Measurements from ENCODE around the gene ARMH3.

Gene ARMH3

GRCh38 chr10:101888251-101888949 is 167.6 kb downstream of the ARMH3 start:
- in situ Hi-C loops (cut with HindIII; ENCODE audit: low pct_ligation_motif_present, low pct_unique_long_range_greater_than_20kb, low sequenced_read_pairs): no loop called here
- no peak for DNase-seq

GRCh38 chr10:101887775-101888174 is 168.2 kb downstream of the ARMH3 start:
- no peak for DNase-seq
- in situ Hi-C loops (cut with HindIII; ENCODE audit: low pct_ligation_motif_present, low pct_unique_long_range_greater_than_20kb, low sequenced_read_pairs): no loop called here

GRCh38 chr10:101886521-101887312 is 169.3 kb downstream of the ARMH3 start:
- in situ Hi-C loops (cut with HindIII; ENCODE audit: low pct_ligation_motif_present, low pct_unique_long_range_greater_than_20kb, low sequenced_read_pairs): no loop called here

GRCh38 chr10:101881036-101881774 is 174.8 kb downstream of the ARMH3 start:
- in situ Hi-C loops (cut with HindIII; ENCODE audit: low pct_ligation_motif_present, low pct_unique_long_range_greater_than_20kb, low sequenced_read_pairs): no loop called here
- no peak for DNase-seq

More at GRCh38 chr10:101886521-101887312, 169.3 kb downstream of the ARMH3 start:
- no peak for DNase-seq

GRCh38 chr10:101880232-101880573 is 175.8 kb downstream of the ARMH3 start:
- in situ Hi-C loops (cut with HindIII; ENCODE audit: low pct_ligation_motif_present, low pct_unique_long_range_greater_than_20kb, low sequenced_read_pairs): no loop called here
- no peak for DNase-seq

- in situ Hi-C loops (cut with HindIII; ENCODE audit: low pct_ligation_motif_present, low pct_unique_long_range_greater_than_20kb, low sequenced_read_pairs): no loop called here
- no peak for DNase-seq
These were observed 176.3 kb downstream of the ARMH3 start for GRCh38 chr10:101879456-101880231.

GRCh38 chr10:101878869-101879268 is 177.1 kb downstream of the ARMH3 start:
- in situ Hi-C loops (cut with HindIII; ENCODE audit: low pct_ligation_motif_present, low pct_unique_long_range_greater_than_20kb, low sequenced_read_pairs): no loop called here
- DNase-seq: no peak

- no peak for DNase-seq
- in situ Hi-C loops (cut with HindIII; ENCODE audit: low pct_ligation_motif_present, low pct_unique_long_range_greater_than_20kb, low sequenced_read_pairs): no loop called here
These were observed 180.8 kb downstream of the ARMH3 start for GRCh38 chr10:101875068-101875688.

- in situ Hi-C loops (cut with HindIII; ENCODE audit: low pct_ligation_motif_present, low pct_unique_long_range_greater_than_20kb, low sequenced_read_pairs): no loop called here
- DNase-seq: no peak
These were observed 181.7 kb downstream of the ARMH3 start for GRCh38 chr10:101874252-101874651.

GRCh38 chr10:101867931-101868330 is 188.0 kb downstream of the ARMH3 start:
- in situ Hi-C loops (cut with HindIII; ENCODE audit: low pct_ligation_motif_present, low pct_unique_long_range_greater_than_20kb, low sequenced_read_pairs): no loop called here
- no peak for DNase-seq

GRCh38 chr10:101859530-101859929 is 196.4 kb downstream of the ARMH3 start:
- no peak for DNase-seq
- in situ Hi-C loops (cut with HindIII; ENCODE audit: low pct_ligation_motif_present, low pct_unique_long_range_greater_than_20kb, low sequenced_read_pairs): no loop called here

GRCh38 chr10:101858723-101859500 is 197.1 kb downstream of the ARMH3 start:
- DNase-seq: no peak
- in situ Hi-C loops (cut with HindIII; ENCODE audit: low pct_ligation_motif_present, low pct_unique_long_range_greater_than_20kb, low sequenced_read_pairs): no loop called here

- in situ Hi-C loops (cut with HindIII; ENCODE audit: low pct_ligation_motif_present, low pct_unique_long_range_greater_than_20kb, low sequenced_read_pairs): no loop called here
- no peak for DNase-seq
These were observed 198.0 kb downstream of the ARMH3 start for GRCh38 chr10:101857802-101858476.

- no peak for DNase-seq
- in situ Hi-C loops (cut with HindIII; ENCODE audit: low pct_ligation_motif_present, low pct_unique_long_range_greater_than_20kb, low sequenced_read_pairs): no loop called here
These were observed 199.3 kb downstream of the ARMH3 start for GRCh38 chr10:101856626-101857025.

GRCh38 chr10:101851411-101852116 is 204.4 kb downstream of the ARMH3 start:
- DNase-seq: no peak
- in situ Hi-C loops (cut with HindIII; ENCODE audit: low pct_ligation_motif_present, low pct_unique_long_range_greater_than_20kb, low sequenced_read_pairs): no loop called here

- no peak for DNase-seq
- in situ Hi-C loops (cut with HindIII; ENCODE audit: low pct_ligation_motif_present, low pct_unique_long_range_greater_than_20kb, low sequenced_read_pairs): no loop called here
These were observed 205.2 kb downstream of the ARMH3 start for GRCh38 chr10:101850749-101851148.
